GM21423 (cell line): ENCODE measurements around the gene SHROOM3.

Experiments used
- ATAC-seq: cut with Tn5 transposase; IDR thresholded peaks from one replicate; pipeline ENCODE4 v1.9.1; 2021; ENCODE audit warnings: mild to moderate bottlenecking, moderate library complexity; ENCODE audit not compliant: unreplicated experiment

The SHROOM3 gene

GRCh38 chr4:76489686-76490161 lies 54.7 kb downstream of the SHROOM3 start:
- no peak for ATAC-seq

GRCh38 chr4:76492055-76492454 lies 57.0 kb downstream of the SHROOM3 start:
- no peak for ATAC-seq

- no peak for ATAC-seq
Measured at GRCh38 chr4:76494243-76494642, 59.2 kb downstream of the SHROOM3 start.

- ATAC-seq = no peak
Measured at GRCh38 chr4:76494871-76495590, 60.0 kb downstream of the SHROOM3 start.

- no peak for ATAC-seq
Measured at GRCh38 chr4:76498550-76498949, 63.5 kb downstream of the SHROOM3 start.

GRCh38 chr4:76499461-76499860 lies 64.4 kb downstream of the SHROOM3 start:
- ATAC-seq = peak; percentile 83

GRCh38 chr4:76502886-76503285 lies 67.9 kb downstream of the SHROOM3 start:
- no peak for ATAC-seq

- ATAC-seq = no peak
Measured at GRCh38 chr4:76504613-76505465, 69.8 kb downstream of the SHROOM3 start.

- ATAC-seq = no peak
Measured at GRCh38 chr4:76511947-76512346, 76.9 kb downstream of the SHROOM3 start.

- no peak for ATAC-seq
Measured at GRCh38 chr4:76513482-76513881, 78.5 kb downstream of the SHROOM3 start.

- ATAC-seq = no peak
Measured at GRCh38 chr4:76514087-76514486, 79.1 kb downstream of the SHROOM3 start.

- peak; percentile 68 for ATAC-seq
Measured at GRCh38 chr4:76515975-76516843, 81.2 kb downstream of the SHROOM3 start.

- no peak for ATAC-seq
Measured at GRCh38 chr4:76518241-76518640, 83.2 kb downstream of the SHROOM3 start.

- no peak for ATAC-seq
Measured at GRCh38 chr4:76523593-76523992, 88.6 kb downstream of the SHROOM3 start.

GRCh38 chr4:76525751-76526150 lies 90.7 kb downstream of the SHROOM3 start:
- no peak for ATAC-seq

GRCh38 chr4:76526585-76526990 lies 91.6 kb downstream of the SHROOM3 start:
- no peak for ATAC-seq

GRCh38 chr4:76527666-76528065 lies 92.6 kb downstream of the SHROOM3 start:
- no peak for ATAC-seq

GRCh38 chr4:76531597-76531996 lies 96.6 kb downstream of the SHROOM3 start:
- ATAC-seq = no peak

GRCh38 chr4:76532805-76533204 lies 97.8 kb downstream of the SHROOM3 start:
- ATAC-seq = no peak

- no peak for ATAC-seq
Measured at GRCh38 chr4:76533314-76533713, 98.3 kb downstream of the SHROOM3 start.
